GM18951 (cell line): ENCODE data around the gene ZNF431.

Experiments used
- POLR2A ChIP-seq: IDR thresholded peaks from 4 replicates; pipeline ENCODE4 v1.6.1; 2011; ENCODE audit warnings: mild to moderate bottlenecking; ENCODE audit not compliant: insufficient read length, insufficient read depth; ENCODE audit errors: extremely low read depth
- in situ Hi-C: fragments of 300-500 bp; cut with MboI; formaldehyde crosslinking; loops from one replicate; pipeline ENCODE4 v1.12.0; 2022; ENCODE audit warnings: low sequenced_read_pairs, mixed read lengths, inconsistent platforms; ENCODE audit not compliant: unreplicated experiment

Gene ZNF431

DNA sequence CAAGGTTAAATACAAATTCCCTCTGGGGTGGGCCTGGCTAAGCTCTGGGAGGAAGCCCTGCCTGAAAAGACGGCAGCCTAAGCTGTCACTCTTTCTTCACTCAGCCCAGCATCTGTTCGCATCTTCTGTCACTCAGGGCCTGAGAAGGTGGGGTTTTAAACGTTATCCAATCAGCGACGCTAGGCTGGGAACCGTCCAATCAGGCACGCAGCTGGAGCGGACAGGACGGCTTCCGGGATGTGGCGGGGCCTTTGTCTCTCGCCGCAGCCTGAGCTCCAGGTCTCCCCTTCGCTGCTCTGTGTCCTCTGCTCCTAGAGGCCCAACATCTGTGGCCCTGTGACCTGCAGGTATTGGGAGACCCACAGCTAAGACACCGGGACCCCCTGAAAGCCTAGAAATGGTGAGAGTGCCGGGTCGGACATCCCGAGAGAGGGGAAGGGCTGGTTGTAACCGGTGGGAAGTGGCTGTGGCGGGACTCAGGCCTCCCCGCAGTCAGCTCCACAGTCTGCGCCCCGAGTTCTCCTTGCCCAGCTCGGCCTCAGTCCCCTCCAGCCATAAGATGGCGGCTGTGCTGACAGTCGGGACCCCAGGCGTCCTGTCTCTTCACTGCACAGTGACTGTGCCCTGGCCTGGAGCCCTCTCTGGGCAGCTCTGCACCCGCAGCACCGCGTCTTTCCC lies at the start of gene ZNF431:
TSS of gene ZNF431 (plus strand) at position 254 of the 678 bp plus-strand sequence. CDS start at position 398, 144 bp downstream.
- in situ Hi-C loops = no loop called here
- peak; percentile 87 for TF ChIP-seq POLR2A

DNA sequence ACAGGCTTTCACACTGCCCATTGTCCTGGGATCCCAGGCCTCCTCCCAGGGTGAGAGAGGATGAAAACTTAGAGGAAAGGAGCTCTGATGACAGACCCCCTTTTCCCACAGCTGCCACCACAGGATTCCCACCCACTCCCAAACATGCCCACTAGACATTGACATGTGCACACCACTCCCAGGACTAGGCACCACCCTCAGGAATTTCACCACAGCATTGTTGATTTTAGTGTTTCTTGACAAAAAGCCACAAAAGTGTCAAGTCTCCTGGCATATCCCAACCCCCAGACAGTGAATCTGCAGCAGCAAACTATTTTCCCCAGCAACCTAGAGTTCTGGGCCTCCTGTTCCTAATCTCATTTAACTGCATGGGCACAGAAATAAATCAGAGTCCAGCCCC lies 49.7 kb upstream of the ZNF431 start:
- no peak for TF ChIP-seq POLR2A
- in situ Hi-C loops = no loop called here

DNA sequence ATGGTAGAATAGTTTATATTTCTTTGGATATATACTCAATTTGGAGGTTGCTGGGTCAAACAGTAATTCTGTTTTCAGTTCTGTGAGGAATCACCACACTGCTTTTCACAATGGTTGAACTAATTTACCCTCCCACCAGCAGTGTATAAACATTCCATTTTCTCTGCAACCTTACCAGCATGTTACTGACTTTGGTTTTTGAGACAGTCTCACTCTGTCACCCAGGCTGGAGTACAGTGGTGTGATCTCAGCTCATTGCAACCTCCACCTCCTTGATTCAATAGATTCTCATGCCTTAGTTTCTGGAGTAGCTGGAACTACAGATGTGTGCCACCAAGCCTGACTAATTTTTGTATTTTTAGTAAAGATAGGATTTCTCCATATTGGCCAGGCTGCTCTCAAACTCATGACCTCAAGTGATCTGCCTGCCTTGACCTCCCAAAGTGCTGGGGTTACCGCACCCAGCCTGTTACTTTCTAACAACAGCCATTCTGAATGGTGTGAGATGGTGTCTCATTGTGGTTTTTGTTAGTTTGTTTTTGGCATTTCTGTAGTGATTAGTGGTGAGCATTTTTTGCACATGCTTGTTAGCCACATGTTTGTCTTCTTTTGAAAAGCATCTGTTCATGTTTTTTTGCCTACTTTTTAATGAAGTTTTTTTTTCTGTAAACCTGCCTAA lies 47.4 kb upstream of the ZNF431 start:
- TF ChIP-seq POLR2A = no peak
- in situ Hi-C loops = no loop called here

DNA sequence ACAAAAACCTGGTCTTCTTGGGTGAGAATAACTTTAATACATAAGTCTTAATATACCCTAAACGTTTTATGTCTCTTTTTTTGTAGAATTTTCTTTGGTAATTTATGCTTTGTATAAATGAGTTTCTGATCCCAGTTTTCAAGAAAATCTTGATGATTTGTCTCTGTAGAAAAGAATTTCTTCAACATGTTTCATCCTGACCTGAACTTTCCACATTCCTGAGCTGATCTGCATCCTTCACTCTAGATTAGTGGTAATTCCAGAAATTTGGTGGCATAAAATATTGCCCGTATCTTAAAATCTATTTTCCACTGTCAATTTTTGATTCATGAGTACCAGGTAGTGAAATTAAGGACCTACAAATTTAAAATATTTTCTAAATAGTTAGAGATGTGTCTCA lies 43.5 kb upstream of the ZNF431 start:
- in situ Hi-C loops = no loop called here
- no peak for TF ChIP-seq POLR2A

DNA sequence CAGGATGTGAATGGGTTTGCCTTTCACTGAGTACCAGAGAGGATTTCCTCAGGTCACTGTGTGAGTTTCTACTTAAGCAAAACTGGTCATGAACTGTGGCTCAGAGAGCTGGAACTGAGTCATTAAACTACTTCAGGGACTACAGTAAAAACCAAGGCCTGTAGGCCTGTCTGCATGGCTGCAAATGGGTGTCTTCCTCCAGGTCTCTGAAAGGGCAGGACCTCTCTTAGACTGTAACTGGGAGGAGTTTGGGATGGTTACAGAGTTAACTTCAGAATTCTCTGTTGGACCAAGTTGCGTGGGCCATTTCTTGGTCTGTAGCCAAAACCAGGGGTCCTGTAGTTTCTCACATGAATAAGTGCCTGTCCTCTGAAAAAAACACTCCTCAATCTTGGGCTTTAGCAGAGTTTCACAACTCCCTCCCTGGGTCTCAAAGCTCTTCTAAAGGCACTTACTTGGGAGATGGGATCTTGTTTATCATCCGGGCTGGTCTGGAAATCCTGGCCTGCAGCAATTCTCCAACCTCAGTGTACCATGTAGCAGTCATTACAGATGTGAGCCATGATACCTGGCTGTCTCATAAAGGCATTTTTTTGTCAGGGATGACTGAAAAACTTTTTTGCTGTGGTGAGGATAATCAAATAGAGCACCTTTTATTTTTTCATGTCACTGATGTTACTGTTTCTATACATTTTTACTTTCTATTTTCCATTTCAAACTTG lies 40.2 kb upstream of the ZNF431 start:
- in situ Hi-C loops = no loop called here
- TF ChIP-seq POLR2A = no peak

DNA sequence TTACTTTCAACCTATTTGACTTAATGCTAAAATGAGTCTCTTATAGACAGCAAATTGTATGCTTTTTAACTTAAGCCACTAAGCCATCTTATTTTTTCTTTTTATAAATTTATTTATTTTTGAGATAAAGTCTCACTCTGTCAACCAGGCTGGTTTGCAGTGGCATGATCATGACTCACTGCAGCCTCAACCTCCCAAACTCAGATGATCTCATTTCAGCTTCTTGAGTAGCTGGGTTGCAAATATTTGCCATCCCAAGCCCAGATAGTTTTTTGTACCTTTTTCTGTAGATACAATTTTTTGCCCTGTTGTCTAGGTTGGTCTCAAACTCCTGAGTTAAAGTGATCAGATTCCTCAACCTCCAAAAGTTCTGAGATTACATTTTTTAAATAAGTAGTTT lies 32.7 kb upstream of the ZNF431 start:
- in situ Hi-C loops = no loop called here
- TF ChIP-seq POLR2A = no peak

DNA sequence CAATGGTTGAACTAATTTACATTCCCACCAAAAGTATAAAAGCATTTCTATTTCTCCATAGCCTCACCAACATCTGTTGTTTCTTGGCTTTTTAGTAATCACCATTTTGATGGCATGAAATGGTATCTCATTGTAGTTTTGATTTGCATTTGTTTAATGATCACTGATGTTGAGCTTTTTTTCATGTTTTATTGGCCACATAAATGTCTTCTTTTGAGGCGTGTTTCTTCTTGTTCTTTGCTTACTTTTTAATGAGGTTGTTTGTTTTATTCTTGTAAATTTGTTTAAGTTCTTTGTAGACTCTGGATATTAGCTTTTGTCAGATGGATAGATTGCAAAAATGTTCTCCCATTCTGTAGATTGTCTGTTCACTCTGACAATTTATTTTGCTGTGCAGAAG lies 31.7 kb upstream of the ZNF431 start:
- no peak for TF ChIP-seq POLR2A
- in situ Hi-C loops = no loop called here

DNA sequence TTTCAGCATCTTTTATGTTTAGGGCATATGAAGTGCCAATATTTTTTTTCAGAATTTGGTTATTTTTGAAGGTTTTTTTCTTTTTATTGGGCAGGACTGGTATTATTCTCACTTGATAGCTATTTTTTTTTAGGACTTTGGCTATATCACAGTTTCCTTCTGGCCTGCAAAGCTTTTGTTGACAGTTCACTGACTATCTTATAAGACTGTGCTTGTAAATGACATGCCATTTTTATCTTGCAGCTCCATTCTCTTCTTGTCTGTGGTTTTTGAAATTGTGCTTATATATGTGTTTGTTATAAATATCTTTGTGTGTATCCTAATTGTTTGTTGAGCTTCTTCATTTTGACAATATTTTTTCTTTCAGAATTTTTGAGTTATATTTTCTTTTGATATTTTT lies 26.4 kb upstream of the ZNF431 start:
- in situ Hi-C loops = no loop called here
- no peak for TF ChIP-seq POLR2A

DNA sequence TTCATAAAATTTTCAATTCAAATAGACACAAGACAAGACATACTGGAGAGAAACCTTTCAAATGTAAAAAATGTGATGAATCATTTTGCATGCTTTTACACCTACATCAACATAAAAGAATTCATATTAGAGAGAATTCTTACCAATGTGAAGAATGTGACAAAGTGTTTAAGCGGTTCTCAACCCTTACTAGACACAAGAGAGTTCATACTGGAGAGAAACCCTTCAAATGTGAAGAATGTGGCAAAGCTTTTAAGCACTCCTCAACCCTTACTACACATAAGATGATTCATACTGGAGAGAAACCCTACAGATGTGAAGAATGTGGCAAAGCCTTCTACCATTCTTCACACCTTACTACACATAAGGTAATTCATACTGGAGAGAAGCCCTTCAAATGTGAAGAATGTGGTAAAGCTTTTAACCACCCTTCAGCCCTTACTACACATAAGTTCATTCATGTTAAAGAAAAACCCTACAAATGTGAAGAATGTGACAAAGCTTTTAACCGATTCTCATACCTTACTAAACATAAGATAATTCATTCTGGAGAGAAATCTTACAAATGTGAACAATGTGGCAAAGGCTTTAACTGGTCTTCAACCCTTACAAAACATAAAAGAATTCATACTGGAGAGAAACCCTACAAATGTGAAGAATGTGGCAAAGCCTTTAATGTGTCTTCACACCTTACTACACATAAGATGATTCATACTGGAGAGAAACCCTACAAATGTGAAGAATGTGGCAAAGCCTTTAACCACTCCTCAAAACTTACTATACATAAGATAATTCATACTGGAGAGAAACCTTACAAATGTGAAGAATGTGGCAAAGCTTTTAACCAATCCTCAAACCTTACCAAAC lies 24.6 kb upstream of the ZNF431 start:
- TF ChIP-seq POLR2A = no peak
- in situ Hi-C loops = no loop called here

DNA sequence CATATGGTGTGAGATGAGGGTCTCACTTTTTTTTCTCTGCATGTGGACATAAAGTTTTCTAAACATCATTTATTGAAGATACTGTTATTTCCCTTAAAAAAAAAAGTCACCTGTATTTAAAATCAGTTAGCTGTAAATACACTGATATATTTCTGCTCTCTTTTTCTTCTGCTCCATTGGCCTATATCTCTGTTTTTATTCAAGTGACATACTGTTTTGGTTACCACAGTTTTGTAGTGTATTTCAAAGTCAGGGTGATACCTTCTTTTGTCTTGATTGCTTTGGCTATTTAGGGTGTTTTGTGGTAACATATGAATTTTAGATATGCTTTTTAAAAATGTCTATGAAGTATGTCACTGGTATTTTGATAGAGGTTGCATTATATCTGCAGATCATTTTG lies 15.8 kb upstream of the ZNF431 start:
- no peak for TF ChIP-seq POLR2A
- in situ Hi-C loops = no loop called here

DNA sequence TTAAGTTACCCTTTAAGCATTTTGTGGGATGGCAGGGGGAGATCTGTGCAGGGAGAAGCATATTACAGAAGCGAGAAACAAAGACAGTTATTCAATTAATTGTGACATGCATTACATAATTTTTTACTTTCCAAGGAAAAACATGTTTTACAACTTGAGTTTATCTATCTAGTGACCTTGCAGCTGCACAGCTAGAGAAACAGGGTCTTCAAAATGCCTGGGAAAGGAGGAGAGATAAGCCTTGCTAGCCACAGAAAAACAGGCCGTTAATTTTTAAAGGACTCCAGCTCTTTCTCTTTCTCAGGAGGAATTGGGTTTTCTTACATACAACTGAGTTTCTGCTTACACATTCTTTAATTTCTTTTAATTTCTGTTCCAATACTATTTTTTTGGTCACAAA lies 14.8 kb upstream of the ZNF431 start:
- in situ Hi-C loops = no loop called here
- no peak for TF ChIP-seq POLR2A

DNA sequence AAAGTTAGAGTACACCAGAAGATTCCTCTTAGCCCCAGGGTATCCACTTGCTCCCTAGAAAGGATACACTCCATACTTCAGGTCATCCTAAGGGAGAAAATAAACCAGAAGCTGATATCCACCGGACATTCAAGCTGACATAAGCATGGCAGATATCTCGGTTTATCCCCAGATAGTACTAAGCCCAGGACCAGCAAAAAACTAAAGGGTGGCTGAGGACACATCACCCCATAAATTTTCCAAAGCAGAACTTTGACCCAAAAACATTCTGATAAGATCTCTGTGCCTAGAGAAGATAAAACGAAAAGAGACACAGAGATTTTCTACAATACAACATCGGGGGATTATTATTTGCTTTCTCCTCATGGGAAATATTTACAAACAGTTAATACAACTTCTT lies 13.9 kb upstream of the ZNF431 start:
- in situ Hi-C loops = no loop called here
- no peak for TF ChIP-seq POLR2A

DNA sequence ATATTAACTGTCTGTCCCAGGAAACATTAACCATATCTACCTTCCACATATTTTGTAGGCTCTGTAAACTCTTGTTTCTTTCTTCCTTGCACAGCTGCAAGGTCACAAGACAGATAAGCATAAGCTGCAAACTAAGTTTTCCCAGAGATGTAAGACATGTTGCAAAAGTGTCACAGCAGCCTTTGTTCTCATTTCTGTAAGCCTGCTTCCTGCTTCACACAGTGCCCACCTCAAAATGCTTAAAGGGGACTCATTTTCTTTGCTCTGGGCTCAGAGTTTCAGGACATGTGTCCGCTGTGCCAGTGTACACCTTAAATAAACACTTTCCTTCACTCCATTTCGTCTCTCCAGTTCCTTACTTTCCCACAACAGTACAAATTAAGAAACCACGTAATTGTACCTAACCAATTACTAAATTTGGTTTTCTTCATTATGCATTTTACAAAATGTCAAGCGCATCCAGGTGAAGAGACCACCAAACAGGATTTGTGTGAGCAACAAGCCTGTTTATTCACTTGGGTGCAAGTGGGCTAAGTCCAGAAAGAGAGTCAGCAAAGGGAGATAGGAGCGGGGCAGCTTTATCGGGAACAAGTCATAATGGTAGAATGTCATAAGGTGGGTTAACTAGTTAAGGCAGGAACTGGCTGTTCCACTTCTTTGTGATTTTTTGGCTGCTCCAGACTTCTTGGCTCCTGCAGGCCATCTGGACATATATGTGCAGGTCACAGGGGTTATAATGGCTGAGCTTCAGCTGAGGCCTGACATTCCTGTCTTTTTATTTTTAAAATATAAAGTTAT lies 12.7 kb upstream of the ZNF431 start:
- in situ Hi-C loops = no loop called here
- TF ChIP-seq POLR2A = no peak
